CD4-positive, alpha-beta T cell (primary cell): ENCODE measurements around the gene ALDH1A2. TPM values are rescaled to one million over a fixed set of nuclear protein-coding genes. Genes with fewer than 3 reads are reported as not detected.

Experiments used
- ATAC-seq: fragments of 200-7000 bp; cut with Tn5 transposase; one replicate; pipeline ENCODE4 v1.10.0; 2022; ENCODE audit warnings: mild to moderate bottlenecking; ENCODE audit not compliant: poor library complexity
- CTCF ChIA-PET: fragments of 350-600 bp; sonication (Branson Sonifier 250); formaldehyde crosslinking; loops from one replicate; lab custom pipeline; 2021; ENCODE audit warnings: antibody characterized with exemption, inconsistent platforms; lab: Charles Lee
- POLR2A ChIA-PET: fragments of 350-600 bp; sonication (Branson Sonifier 250); formaldehyde crosslinking; loops from one replicate; lab custom pipeline; 2021; ENCODE audit warnings: antibody characterized with exemption, inconsistent platforms; lab: Charles Lee
- DNase-seq, 14 experiments: peaks; one replicate each; pipeline ENCODE4 v3.0.0-alpha.2; 2013 to 2020; ENCODE audit warnings: mixed read lengths in 2 of 14
- H3K27ac ChIP-seq, 2 donors: one replicate each; pipeline versions ENCODE4 v1.5.1 to v1.7.0; 2013; ENCODE audit warnings: low read length in 2 of 2, low read depth in 1 of 2, mild to moderate bottlenecking in 1 of 2
- H3K27me3 ChIP-seq, 2 experiments: 1 replicate in 1 of 2; 2 replicates in 1 of 2; pipeline versions ENCODE4 v1.6.1 to v1.7.0; 2013; ENCODE audit warnings: low read length in 2 of 2, control low read depth in 1 of 2, mild to moderate bottlenecking in 1 of 2, moderate library complexity in 1 of 2; ENCODE audit not compliant: insufficient read depth in 2 of 2, control insufficient read depth in 1 of 2
- H3K36me3 ChIP-seq: one replicate; pipeline ENCODE4 v1.6.1; 2013; ENCODE audit warnings: low read length, control low read depth; ENCODE audit not compliant: insufficient read depth
- H3K4me1 ChIP-seq: one replicate; pipeline ENCODE4 v1.6.1; 2013; ENCODE audit warnings: low read length, control low read depth; ENCODE audit not compliant: insufficient read depth
- H3K4me3 ChIP-seq: one replicate; pipeline ENCODE4 v1.5.1; 2013; ENCODE audit warnings: mild to moderate bottlenecking, low read length, moderate library complexity
- H3K9me3 ChIP-seq, 2 experiments: 1 replicate in 1 of 2; 2 replicates in 1 of 2; pipeline versions ENCODE4 v1.6.1 to v1.7.0; 2013; ENCODE audit warnings: low read length in 2 of 2, mild to moderate bottlenecking in 2 of 2, control low read depth in 1 of 2, moderate library complexity in 1 of 2; ENCODE audit not compliant: control insufficient read depth in 1 of 2, insufficient read depth in 1 of 2
- H3K27ac Mint-ChIP-seq: one replicate; pipeline ENCODE4 v1.8.0; 2020; ENCODE audit warnings: mixed read lengths
- H3K27me3 Mint-ChIP-seq: one replicate; pipeline ENCODE4 v1.8.0; 2021; ENCODE audit warnings: mixed read lengths
- H3K36me3 Mint-ChIP-seq: one replicate; pipeline ENCODE4 v1.8.0; 2021; ENCODE audit warnings: low read depth, mixed read lengths
- H3K4me1 Mint-ChIP-seq: one replicate; pipeline ENCODE4 v1.8.0; 2021; ENCODE audit warnings: low read depth, mixed read lengths
- H3K4me3 Mint-ChIP-seq: one replicate; pipeline ENCODE4 v1.8.0; 2020; ENCODE audit warnings: mild to moderate bottlenecking, mixed read lengths
- H3K9me3 Mint-ChIP-seq: one replicate; pipeline ENCODE4 v1.8.0; 2020; ENCODE audit warnings: mixed read lengths
- CTCF ChIP-seq: fragments of 200-600 bp; IDR thresholded peaks from one replicate; pipeline ENCODE4 v1.8.0; 2022; ENCODE audit warnings: antibody characterized with exemption, mild to moderate bottlenecking
- intact Hi-C, 2 experiments: fragments of 100-400 bp; cut with DNase I in 1 of 2; cut with micrococcal nuclease in 1 of 2; formaldehyde crosslinking; loops; one replicate each; pipeline versions ENCODE4 v1.15.1 to v1.9.0; 2023 to 2025; cut with DNase I, micrococcal nuclease
- total RNA-seq, 174 experiments: library from RNA in 2 of 174; stranded (reverse) in 2 of 174; gene quantifications; one replicate each; pipeline ENCODE4 v1.2.3 and lab custom pipeline; 2021 to 2026

The ALDH1A2 gene
- total RNA-seq, 2 experiments from 2014 or later, result not detected

DNA sequence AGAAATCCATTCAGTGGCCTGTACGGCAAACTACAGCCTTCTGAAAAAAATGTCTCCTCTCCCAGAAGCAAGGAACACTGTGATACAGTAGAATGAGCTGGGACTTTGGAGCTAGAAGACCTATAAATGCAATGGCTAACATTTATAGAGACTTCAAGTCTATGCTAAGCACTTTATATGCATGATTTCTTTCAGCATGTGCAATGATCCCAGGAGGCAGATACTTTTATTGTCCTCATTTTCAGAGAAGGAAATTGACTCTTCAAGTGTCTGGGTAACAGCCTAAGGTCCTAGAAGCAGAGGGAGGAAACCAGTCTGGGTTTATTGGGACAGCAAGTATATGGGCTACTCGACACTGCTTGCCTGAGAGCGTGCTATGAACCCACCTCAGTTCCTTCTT, 140.9 kb downstream of the ALDH1A2 start:
- CTCF ChIA-PET, result no interaction called here
- DNase-seq (no peak), ATAC-seq (no peak)
- no peak overlapping the region for H3K4me3 Mint-ChIP-seq
- no peak overlapping the region for H3K4me3 ChIP-seq
- no peak for TF ChIP-seq CTCF
- peaks cover 0 to 2% of the 10 kb centered on the region in 2 experiments for H3K27me3 ChIP-seq
- no peak overlapping the region for H3K27ac Mint-ChIP-seq
- H3K27ac ChIP-seq, result no peak overlapping the region
- no peaks in the 10 kb centered on the region for H3K36me3 ChIP-seq
- H3K9me3 Mint-ChIP-seq, result no peaks in the 10 kb centered on the region
- POLR2A ChIA-PET, result no interaction called here
- no peaks in the 10 kb centered on the region for H3K4me1 ChIP-seq
- intact Hi-C loops, result no loop called here
- no peaks in the 10 kb centered on the region for H3K4me1 Mint-ChIP-seq
- no peaks in the 10 kb centered on the region for H3K9me3 ChIP-seq
- peaks cover 20% of the 10 kb centered on the region for H3K27me3 Mint-ChIP-seq
- no peaks in the 10 kb centered on the region for H3K36me3 Mint-ChIP-seq

- Histone ChIP-seq H3K4me1 (no peaks in the 10 kb centered on the region), H3K4me3 (no peak overlapping the region), H3K27ac (no peak overlapping the region), H3K9me3 (no peaks in the 10 kb centered on the region), H3K36me3 (no peaks in the 10 kb centered on the region), H3K27me3 (peaks cover 0 to 2% of the 10 kb centered on the region in 2 experiments)
- Mint-ChIP-seq H3K4me1 (no peaks in the 10 kb centered on the region), H3K4me3 (no peak overlapping the region), H3K9me3 (no peaks in the 10 kb centered on the region), H3K27me3 (peaks cover 17% of the 10 kb centered on the region), H3K27ac (no peak overlapping the region), H3K36me3 (no peaks in the 10 kb centered on the region)
- ChIA-PET POLR2A (no interaction called here), CTCF (no interaction called here)
- no peak for TF ChIP-seq CTCF
- ATAC-seq (no peak), DNase-seq (no peak)
- intact Hi-C loops, result no loop called here
Observed at GRCh38 chr15:57923750-57924149, 141.8 kb downstream of the ALDH1A2 start.

DNA sequence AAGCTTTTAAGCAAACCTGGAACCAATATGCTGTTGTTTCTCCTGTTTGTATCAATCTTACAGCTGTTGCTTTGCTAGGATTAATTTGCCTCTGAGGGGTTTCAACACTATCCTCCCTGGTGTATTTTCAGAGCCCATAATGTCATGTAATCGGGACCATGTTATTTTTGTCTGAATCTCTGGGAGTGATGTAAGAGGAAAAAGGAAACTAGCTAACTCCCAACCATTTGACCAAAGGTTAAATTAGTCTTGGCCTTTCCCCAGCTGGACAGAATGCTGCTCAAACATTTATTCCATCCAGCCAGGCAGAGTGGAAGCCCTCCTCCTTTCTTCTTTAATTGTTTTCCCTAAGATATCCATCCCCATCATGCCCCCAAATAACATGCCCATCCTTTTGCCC, 142.2 kb downstream of the ALDH1A2 start:
- intact Hi-C loops, result no loop called here
- no peaks in the 10 kb centered on the region for H3K9me3 Mint-ChIP-seq
- peaks cover 16% of the 10 kb centered on the region for H3K27me3 Mint-ChIP-seq
- TF ChIP-seq CTCF, result no peak
- H3K4me1 Mint-ChIP-seq, result no peaks in the 10 kb centered on the region
- Histone ChIP-seq H3K27me3 (peaks cover 0 to 2% of the 10 kb centered on the region in 2 experiments), H3K4me3 (no peak overlapping the region), H3K27ac (no peak overlapping the region), H3K9me3 (no peaks in the 10 kb centered on the region), H3K36me3 (no peaks in the 10 kb centered on the region), H3K4me1 (no peaks in the 10 kb centered on the region)
- ATAC-seq (no peak), DNase-seq (no peak)
- H3K36me3 Mint-ChIP-seq, result no peaks in the 10 kb centered on the region
- no peak overlapping the region for H3K27ac Mint-ChIP-seq
- H3K4me3 Mint-ChIP-seq, result no peak overlapping the region
- ChIA-PET POLR2A (no interaction called here), CTCF (no interaction called here)
